Erythroblast (primary cell): ENCODE results near the gene EHD2.
"Not testable (repeated sequence)": the region's sequence is repeated elsewhere in the genome, so short reads cannot be mapped to it uniquely, and the experiment has no call there.

Source experiments
- DNase-seq, 2 experiments: peaks; one replicate each; lab custom pipeline; 2025; lab: John Stamatoyannopoulos, UW
- GATA1 ChIP-seq: IDR thresholded peaks from 2 replicates; pipeline ENCODE4 v1.6.1; 2011; ENCODE audit warnings: low read depth, mild to moderate bottlenecking, control low read depth, low read length, moderate library complexity
- POLR2A ChIP-seq: IDR thresholded peaks from 2 replicates; pipeline ENCODE4 v1.6.1; 2011; ENCODE audit warnings: mild to moderate bottlenecking, low read length

Gene EHD2

GRCh38 chr19:47766359-47766620 is 53.1 kb downstream of the EHD2 start:
- TF ChIP-seq POLR2A: no peak
- no peak for TF ChIP-seq GATA1
- DNase-seq: no peak

GRCh38 chr19:47766670-47767069 is 53.4 kb downstream of the EHD2 start:
- TF ChIP-seq POLR2A (no peak), GATA1 (no peak)

DNA sequence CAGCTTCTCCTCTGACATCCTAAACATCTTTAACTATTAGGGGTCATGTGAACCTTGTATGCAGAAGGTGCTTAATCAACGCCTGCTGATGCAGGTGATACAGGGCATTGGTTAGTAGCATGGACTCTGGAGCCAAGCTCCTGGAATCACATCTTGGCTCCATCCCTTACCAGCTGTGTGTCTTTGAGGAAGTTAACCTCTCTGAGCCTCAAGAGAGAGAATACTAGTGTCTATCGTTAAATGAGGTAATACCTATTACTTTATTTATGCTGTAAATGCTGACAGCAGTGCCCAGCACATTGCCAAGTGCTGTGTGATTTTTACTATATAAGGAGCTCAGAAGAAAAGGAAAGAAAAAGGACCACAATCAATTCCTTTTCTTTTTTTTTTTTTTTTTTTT is 54.1 kb downstream of the EHD2 start:
- DNase-seq: no peak
- TF ChIP-seq GATA1 (no peak), POLR2A (no peak)

More at GRCh38 chr19:47766670-47767069, 53.4 kb downstream of the EHD2 start:
- DNase-seq: no peak

DNA sequence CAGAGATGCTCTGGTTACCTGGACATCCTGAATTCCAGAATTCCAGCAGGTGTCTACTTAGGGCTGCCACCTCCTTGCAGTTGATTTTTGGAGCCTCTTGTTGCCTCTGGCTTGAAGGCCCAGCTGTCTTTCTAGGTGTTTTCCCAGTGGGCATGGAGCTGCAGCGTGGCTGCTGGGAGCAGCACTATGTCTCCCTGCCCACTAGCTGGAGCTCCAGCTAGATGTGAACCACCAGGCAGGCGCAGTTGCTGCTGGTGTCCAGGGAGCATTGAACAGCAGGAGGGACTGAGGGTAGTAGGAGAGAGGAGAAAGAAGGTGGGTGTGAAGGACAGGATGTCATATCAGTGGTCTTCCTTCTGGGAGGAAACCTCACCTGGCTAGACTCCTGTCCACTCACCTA is 55.4 kb downstream of the EHD2 start:
- DNase-seq: no peak
- no peak for TF ChIP-seq GATA1
- TF ChIP-seq POLR2A: no peak

GRCh38 chr19:47769534-47769933 is 56.3 kb downstream of the EHD2 start:
- no peak for TF ChIP-seq GATA1
- TF ChIP-seq POLR2A: no peak
- DNase-seq: no peak

DNA sequence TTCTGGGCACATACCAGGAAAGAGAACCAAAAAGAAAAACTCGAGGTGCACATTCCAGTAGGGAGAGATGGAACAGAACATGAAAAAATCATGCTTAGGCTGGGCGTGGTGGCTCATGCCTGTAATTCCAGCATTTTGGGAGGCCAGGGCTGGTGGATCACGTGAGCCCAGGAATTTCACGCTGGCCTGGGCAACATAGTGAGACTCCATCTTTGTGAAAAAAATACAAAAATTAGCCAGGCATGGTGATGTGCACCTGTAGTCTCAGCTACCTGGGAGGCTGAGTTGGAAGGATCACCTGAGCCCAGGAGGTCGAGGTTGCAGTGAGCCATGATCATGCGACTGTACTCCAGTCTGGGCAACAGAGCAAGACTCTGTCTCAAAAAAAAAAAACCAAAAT is 58.1 kb downstream of the EHD2 start:
- not testable (repeated sequence) for DNase-seq

GRCh38 chr19:47776568-47776967 is 63.3 kb downstream of the EHD2 start:
- TF ChIP-seq POLR2A: no peak
- TF ChIP-seq GATA1: no peak
- no peak for DNase-seq

GRCh38 chr19:47777245-47778048 is 64.2 kb downstream of the EHD2 start:
- not testable (repeated sequence) for DNase-seq

- TF ChIP-seq POLR2A (peak; percentile 29), GATA1 (no peak)
- DNase-seq: peak; percentile 73 to 80
Measured at GRCh38 chr19:47778049-47778953, 65.1 kb downstream of the EHD2 start, which contains the start of gene SELENOW. SELENOW (plus strand) TSS chr19:47778703; CDS start chr19:47778786, 83 bp downstream.

- TF ChIP-seq GATA1 (no peak), POLR2A (no peak)
- DNase-seq: peak; percentile 13 to 23
Measured at GRCh38 chr19:47778954-47779351, 65.7 kb downstream of the EHD2 start.

DNA sequence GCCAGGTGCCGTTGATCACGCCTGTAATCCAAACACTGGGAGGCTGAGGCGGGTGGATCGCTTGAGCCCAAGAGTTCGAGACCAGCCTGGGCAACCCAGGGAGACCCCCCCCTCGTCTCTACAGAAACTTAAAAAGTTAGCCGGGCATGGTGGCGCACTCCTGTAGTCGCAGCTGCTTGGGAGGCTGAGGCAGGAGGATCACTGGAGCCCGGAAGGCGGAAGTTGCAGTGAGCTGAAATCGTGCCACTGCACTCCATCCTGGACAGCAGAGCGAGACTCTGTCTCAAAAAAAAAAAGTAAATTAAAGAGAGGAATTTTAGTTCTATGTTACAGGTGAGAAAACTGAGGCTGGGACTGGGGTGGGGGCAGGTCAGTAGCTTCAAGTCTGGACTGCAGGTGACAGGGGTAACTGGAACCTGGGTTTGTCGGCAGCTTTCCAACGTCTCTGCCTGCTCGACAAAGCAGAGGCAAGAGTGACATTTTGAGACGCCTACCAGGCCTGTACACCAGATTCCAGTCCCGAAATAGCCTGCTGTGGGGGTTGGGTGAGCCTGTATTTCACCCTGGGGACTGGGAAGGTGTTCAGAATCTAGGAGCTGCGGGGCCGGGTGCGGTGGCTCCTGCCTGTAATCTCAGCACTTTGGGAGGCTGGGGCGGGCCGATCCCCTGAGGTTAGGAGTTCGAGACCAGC is 66.4 kb downstream of the EHD2 start:
- TF ChIP-seq GATA1 (no peak), POLR2A (no peak)
- DNase-seq: no peak

DNA sequence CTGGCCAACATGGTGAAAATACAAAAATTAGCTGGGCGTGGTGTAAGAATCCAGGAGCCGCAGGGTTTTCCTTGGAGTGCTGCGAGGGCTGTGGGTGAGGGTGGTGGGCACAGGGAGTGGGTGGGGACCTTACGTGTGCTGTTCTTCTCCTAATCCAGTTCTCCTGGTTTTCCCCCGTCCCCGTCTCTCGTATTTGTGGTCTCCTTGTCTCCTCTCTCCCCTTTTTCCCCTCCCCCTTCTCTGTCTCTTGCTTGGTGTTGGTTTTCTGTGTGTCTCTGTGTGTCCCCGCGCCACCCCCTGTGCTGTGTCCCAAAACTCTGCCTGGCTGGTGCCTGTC is 67.0 kb downstream of the EHD2 start:
- DNase-seq: no peak
- TF ChIP-seq GATA1 (no peak), POLR2A (no peak)

DNA sequence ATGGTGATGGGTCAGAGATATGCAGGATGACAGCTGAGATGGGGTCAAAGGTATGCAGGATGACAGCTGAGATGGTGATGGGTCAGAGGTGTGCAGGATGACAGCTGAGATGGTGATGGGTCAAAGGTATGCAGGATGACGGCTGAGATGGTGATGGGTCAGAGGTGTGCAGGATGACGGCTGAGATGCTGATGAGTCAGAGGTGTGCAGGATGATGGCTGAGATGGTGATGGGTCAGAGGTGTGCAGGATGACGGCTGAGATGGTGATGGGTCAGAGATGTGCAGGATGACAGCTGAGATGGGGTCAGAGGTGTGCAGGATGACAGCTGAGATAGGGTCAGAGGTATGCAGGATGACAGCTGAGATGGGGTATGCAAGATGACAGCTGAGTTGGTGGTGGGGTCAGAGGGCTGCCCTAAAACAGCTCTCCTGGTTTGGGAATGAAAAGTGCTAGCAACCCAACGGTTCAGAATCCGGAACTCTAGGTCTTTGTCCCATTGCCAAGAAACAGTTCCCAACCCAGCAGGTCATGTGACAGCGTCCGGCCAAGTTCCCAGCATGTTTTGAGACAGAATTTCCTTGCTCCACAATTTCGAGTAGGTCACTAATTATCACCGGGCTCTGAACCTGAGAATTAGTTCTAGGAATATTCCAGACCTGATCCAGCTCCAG is 68.5 kb downstream of the EHD2 start:
- TF ChIP-seq POLR2A (no peak), GATA1 (no peak)
- no peak for DNase-seq

DNA sequence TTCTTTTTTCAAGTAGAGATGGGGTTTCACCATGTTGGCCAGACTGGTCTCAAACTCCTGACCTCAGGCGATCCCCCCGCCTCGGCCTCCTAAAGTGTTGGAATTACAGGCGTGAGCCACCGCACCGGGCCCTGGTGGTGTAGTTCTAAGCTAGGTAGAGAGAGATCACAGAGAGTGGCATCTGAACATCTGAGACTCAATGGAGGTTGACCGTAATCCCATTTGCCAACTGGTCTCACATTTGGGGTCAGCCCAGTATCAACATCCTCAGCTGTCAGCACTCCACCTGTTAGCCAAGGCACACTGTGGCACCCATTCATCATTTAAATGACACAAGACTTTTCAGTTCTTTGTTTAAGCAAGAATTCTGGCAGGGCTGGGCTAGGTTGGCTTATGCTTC is 73.3 kb downstream of the EHD2 start:
- no peak for TF ChIP-seq POLR2A
- no peak for TF ChIP-seq GATA1
- DNase-seq: no peak

DNA sequence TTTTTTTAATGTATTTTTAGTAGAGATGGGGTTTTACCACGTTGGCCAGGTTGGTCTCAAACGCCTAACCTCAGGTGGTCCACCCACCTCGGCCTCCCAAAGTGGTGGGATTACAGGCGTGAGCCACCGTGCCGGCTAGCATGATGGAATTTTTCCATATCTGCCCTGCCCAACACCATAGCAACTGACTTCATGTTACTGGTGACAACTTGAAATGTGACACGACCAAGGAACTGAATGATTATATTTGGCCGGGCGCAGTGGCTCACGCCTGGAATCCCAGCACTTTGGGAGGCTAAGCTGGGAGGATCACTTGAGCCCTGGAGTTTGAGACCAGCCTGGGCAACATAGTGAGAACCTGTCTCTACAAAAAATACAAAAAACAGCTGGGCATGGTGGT is 74.1 kb downstream of the EHD2 start:
- not testable (repeated sequence) for DNase-seq

DNA sequence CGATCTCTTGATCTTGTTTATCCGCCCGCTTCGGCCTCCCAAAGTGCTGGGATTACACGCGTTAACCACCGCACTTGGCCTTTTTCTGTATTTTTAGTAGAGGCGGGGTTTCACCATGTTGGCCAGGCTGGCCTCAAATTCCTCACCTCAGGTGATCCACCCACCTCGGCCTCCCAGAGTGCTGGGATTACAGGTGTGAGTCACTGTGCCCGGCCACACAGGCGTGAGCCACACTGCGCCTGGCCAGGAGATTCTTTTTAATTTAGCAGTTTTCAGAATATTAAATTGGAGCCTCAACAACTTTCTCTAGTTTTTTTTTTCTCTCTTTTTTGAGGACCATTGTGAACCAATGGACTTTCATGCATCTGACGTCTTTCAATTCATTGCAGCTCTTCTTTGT is 76.6 kb downstream of the EHD2 start:
- not testable (repeated sequence) for DNase-seq
